GM18858 (cell line): ENCODE measurements around the gene RAB31.
"Not testable (repeated sequence)": the region's sequence is repeated elsewhere in the genome, so short reads cannot be mapped to it uniquely, and the experiment has no call there.

Experiments used
- ATAC-seq: cut with Tn5 transposase; IDR thresholded peaks from one replicate; pipeline ENCODE4 v1.9.1; 2021; ENCODE audit not compliant: unreplicated experiment

RAB31 gene

DNA sequence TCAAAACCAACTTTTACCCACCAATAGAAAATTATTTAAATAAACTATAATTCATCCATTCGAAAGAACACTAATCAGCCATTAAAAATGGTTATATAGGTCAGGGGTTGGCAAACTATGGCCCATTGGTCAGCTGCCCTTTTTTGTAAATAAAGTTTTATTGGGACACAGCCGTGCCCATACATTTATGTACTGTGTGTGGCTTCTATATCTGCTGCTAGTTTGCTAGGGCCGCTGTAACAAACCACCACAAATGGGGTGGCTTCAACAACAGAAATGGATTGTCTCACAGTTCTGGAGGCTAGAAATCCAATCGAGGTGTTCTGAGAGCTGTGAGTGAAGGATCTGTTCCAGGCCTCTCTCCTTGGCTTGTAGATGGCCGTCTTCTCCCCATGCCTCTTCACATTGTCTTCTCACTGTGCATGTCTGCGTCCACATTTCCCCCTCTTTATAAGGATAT, 170.7 kb downstream of the RAB31 start:
- ATAC-seq, result no peak

DNA sequence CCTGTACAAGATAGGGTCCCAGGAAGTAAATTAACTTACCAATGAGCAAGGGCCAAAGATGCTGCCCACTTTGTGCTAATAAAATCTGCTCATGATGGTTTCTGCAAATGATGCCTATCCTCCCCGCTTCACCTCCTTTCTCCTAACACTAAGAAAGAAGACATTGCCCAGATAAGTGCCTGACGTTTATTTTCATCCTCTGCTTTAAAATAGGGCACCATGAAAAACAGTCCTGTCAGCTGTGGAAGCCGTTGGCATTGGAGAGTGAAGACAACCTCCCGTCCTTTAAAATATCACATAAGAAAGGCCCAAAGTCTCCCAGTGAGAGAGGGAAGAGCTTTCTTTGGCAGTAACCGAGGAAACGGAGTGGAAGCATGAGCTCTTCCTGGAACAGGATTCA, 176.0 kb downstream of the RAB31 start:
- ATAC-seq, result no peak

DNA sequence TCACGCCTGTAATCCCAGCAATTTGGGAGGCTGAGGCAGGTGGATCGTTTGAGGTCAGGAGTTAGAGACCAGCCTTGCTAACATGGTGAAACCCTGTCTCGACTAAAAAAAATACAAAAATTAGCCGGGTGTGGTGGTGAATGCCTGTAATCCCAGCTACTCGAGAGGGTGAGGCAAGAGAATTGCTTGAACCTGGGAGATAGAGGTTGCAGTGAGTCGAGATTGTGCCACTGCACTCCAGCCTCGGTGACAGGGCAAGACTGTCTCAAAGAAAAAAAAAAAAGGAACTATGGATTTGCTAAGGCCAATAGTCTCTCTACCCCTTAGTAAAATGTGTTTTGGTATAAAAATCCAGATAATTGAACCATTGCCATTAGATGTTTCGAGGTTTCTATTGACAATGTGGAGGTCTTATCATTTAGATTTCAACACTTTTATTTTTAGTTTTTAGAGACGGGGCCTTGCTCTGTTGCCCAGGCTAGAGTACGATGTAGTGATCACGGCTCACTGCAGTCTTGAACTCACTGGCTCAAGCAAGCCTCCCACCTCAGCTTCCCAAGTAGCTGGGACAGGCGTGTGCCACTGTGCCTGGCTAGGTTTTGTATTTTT, 176.5 kb downstream of the RAB31 start:
- no peak for ATAC-seq

DNA sequence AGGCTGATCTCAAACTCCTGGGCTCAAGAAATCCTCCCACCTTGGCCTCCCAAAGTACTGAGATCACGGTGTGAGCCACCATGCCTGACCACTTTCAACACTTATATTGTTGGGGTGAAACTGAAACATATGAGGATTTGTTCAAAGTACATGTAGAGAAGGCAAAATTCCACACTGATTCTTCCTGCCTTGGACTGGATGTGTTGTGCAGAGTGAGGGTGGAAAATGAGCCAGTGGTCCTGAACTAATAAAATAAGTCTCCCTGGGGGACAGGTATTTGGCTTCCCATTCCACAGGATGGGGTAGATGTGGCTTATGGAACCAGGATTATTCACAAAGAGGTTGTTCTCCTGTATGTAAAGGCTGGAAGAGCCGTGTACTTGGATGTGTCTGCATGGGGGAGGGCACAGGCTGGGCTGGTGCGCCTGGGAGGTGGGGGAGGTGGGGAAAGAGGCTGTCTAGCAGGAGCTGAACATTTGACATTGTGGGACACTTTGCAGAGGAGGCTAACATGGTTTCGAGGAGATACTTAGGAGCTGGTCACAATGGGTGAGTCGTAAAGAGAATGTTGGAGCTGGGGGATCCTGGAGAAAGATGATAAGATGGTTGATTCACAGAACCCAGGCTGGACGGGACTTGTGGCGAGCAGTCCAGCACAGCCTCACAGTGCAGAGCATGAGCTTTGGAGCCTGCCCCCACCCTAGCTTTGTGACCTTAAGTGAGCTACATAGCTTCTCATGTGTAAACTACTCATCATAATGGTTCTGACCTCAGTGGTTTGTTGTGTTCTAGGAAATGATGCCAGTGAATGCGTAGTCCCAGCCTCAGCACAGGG, 177.3 kb downstream of the RAB31 start, which contains the start of gene TXNDC2:
Gene TXNDC2 (plus strand): TSS at position 804 of the 835 bp plus-strand sequence. CDS start 708 bp downstream, outside the sequence.
- ATAC-seq, result no peak

DNA sequence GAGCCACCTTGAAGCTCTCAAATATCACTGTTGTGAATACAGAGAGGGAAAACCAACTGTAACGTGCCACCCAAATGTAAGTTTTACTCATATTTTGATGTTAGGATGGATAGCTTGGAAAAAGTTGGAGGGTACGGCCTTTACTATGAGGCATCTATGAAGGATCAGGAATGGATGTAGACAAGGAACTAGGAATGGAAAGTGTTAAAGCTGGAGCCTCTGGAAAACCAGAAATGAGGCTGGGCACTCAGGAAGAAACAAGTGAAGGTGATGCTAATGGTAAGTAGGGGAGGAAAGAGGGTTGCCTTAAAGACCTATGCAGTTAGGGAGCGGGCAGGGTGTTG, 177.9 kb downstream of the RAB31 start:
- no peak for ATAC-seq

DNA sequence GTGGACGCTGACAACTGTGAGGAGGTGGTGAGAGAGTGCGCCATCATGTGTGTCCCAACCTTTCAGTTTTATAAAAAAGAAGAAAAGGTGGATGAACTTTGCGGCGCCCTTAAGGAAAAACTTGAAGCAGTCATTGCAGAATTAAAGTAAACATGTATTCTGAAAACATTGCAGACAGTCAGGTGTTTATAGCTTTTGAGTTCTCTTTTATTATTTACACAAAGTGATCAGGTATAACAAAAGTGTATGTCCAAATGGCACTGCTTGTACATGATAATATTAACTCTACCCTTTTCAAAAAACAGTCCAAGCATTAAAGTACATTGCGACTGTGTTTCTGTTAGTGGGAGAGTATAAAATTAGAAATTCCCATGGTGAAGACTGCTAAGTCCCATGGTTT, 179.9 kb downstream of the RAB31 start:
- no peak for ATAC-seq

DNA sequence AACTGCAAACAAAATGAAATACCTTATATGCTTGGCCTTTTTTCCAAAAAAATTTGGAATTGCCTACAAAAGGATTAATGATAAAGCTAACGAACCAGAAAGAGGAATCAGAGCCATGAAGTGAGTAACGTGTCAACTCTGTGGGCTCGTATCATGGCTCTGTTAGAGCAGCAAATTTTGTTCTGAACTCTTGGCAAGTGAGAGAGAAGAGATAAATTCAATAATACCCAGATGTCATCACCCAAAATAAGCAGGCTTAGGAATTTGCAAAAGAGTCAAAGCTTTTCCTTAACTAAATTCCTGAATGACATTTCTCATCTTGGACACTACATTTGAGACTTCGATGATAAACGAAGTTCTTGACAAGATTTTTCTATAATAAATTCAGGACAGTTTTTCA, 182.1 kb downstream of the RAB31 start:
- ATAC-seq, result no peak

DNA sequence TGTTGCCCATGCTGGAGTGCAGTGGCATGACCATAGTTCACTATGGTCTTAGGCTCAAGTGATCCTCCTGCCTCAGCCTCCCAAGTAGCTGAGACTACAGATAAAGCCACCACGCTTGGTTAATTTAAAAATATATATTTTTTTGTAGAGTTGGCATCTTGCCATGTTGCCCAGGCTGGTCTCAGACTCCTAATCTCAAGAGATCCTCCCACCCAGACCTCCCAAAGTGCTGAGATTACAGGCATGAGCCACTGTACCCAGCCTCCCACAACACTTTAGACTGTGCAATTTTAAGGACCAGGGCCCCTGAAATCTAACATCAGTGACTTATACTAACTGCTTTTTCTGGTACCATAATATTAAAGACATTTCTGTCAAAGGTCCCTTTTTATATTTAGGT, 182.9 kb downstream of the RAB31 start:
- ATAC-seq, result no peak

DNA sequence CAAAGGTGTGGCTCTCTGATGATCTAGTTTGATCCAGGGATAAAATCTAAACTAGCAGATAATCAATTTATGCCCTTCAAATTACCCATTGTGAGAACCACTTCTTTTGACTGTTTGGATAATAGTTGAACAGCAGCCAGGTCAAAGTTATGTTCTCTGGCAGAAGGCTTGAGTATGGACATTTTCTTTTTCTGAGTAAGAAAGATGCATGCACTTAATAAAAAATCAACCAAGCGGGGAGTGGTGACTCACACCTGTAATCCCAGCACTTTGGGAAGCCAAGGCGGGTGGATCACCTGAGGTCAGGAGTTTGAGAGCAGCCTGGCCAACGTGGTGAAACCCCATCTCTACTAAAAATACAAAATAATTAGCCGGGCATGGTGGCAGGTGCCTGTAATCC, 183.4 kb downstream of the RAB31 start:
- not testable (repeated sequence) for ATAC-seq

DNA sequence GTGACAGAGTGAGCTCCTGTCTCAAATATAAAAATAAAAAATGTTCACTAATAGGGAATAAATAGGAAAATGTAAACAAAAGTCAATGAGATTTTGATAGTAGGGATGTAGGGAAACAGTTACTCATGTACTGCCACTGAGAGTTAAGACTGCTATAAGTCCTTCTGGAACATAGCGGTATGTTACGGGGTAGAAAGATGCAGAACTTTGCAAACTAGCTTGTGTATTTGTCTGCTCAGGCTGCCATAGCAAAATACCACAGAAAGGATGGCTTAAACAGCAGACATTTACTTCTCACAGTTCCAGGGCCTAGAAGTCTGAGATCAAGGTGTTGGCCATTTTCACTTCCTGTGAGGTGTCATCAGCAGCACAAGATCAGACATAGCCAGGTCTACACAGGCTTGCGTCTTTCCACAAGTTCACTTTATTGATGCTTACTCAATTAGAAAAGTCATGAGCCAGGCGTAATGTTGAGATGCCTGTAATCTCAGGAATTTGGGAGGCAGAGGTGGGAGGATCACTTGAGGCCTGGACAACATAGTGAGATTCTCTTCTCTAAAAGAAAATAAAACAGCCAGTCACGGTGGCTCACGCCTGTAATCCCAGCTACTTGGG, 186.5 kb downstream of the RAB31 start:
- ATAC-seq, result no peak

DNA sequence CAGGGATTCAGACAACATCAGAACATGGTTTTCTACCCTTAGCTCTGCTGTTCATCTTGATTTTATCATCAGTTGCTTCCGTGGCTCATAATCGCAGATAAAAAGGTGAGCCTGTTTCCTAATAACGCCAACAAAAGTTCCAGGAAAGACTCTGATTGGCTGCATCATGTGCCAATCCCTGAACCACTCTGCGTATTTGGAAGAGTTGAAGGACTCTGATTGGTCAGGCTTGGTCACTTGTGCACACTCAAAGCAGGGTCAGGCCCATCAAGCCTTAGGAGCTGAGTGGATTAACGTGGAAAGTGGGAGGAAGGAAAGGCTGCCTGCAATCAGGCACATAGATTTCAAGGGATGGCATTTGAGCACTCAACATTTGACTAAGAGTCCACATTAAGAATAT, 189.0 kb downstream of the RAB31 start:
- ATAC-seq, result no peak

DNA sequence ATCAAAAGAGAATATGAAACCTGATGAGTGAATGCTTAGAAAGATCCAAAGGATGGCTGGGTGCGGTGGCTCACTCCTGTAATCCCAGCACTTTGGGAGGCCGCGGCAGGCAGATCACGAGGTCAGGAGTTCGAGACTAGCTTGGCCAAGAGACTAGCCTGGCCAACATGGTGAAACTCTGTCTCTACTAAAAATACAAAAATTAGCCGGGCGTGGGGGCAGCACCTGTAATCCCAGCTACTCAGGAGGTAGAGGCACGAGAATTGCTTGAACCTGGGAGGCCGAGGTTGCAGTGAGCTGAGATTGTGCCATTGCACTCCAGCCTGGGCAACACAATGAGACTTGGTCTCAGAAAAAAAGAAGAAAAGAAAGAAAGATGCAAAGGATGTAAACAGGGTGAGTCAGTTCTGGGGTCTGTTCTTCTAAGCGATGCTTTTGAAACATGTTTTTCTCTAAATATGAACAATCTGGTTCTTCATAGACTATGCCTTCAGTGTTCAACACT, 189.7 kb downstream of the RAB31 start:
- ATAC-seq, result not testable (repeated sequence)

DNA sequence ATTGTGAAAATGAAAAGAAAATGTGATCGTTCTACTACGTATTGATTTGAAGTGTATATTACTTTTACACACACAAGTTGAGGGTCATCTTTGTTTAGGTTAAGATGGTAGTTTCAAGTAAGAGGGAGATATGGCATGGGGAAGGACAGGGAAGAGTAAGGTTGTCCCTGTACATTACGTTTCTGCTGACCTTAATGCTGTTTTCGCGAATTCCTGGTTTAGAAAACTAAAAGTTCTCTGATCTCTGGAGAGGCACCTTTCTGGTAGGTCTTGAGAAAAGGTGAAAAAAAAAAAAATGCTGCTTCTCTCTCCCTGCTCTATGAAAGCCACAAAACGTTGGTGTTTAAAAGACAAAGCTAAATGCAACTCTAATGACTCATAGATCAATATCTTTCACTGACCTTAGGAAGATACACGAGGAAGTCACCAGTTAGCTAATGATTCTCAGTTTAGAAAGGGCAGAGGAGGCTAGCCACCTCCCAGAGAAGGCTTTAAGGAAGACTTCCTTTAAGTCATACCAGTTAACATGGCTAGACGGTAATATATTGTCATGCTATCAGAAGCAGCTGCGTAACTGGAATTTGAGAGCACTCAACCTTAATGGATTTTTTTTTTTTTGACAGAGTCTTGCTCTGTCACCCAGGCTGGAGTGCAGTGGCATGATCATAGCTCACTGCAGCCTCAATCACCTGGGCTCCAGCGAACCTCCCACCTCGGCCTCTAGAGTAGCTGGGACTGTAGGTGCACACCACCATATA, 190.9 kb downstream of the RAB31 start:
- no peak for ATAC-seq

DNA sequence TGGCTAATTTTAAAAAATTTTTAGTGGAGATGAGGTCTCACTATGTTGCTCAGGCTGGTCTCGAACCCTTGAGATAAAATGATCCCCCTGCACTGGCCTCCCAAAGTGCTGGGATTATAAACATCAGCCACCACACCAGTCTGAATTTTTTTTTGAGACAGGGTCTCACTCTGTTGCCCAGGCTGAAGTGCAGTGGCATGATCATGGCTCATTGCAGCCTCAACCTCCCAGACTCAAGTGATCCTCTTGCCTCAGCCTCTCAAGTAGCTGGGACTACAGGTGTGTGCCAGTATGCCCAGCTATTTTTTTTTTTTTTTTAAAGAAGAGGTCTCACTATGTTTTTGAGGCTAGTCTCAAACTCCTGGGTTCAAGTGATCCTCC, 191.4 kb downstream of the RAB31 start:
- ATAC-seq, result not testable (repeated sequence)

DNA sequence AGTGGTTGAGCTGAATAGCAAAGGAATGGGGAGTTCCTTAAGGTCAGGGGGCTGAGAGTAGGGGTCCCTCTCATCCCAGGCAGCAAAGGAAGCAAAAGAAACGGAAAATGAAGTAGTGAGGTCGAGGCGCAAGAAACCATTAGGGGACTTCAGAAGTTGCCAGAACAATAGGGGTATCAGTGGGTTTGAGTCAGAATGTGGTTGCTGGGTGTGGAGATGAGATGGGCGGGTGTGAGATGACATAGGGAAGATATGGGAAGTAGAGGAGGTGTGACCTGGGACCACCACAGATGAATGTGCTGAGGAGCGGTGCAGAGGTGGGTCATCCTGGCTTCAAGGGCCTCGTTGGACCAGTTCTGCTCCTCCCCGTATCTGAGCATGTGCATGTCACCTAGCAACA, 192.6 kb downstream of the RAB31 start:
- ATAC-seq, result no peak

DNA sequence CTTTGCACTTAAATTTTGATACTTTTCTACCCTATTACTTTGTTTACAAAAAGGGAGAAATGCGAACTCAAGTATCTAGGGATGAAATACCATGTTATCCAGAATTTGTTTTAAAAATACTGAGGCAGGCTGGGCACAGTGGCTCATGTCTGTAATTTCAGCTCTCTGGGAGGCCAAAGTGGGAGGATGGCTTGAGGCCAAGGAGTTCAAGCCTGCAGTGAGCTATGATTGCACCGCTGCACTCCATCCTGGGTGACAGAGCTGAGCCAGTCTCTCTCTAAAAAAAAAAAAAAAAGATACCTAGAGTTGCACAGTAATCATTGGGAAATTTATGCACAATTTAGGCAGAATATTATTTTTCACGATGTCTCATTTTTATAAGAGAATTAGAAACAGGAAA, 193.3 kb downstream of the RAB31 start:
- no peak for ATAC-seq

DNA sequence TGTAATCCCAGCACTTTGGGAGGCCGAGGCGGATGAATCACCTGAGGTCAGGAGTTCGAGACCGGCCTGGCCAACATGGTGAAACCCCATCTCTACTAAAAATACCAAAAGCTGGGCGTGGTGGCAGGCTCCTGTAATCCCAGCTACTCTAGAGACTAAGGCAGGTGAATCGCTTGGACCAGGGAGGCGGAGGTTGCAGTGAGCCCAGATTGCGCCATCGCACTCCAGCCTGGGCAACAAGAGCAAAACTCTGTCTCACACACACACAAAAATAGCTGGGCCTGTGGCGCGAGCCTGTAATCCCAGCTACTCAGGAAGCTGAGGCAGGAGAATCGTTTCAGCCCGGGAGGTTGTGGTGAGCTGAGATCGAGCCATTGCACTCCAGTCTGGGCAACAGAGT, 194.2 kb downstream of the RAB31 start:
- not testable (repeated sequence) for ATAC-seq

DNA sequence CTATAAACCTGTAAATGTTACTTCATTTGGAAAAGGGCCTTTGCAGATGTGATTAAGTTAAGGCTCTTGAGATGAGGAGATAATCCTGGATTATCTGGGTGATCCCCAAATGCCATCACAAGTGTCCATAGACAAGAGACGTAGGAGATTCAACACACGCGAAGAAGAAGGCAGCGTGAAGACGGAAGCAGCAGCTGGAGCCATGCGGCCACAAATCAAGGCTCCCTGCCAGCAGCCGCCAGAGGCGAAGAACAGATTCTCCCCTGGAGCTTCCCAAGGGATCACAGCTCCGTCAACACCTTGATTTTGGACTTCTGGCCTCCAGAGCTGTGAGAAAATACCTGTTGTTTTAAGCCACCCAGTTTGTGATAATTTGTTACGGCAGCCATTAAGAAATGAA, 194.7 kb downstream of the RAB31 start:
- no peak for ATAC-seq

DNA sequence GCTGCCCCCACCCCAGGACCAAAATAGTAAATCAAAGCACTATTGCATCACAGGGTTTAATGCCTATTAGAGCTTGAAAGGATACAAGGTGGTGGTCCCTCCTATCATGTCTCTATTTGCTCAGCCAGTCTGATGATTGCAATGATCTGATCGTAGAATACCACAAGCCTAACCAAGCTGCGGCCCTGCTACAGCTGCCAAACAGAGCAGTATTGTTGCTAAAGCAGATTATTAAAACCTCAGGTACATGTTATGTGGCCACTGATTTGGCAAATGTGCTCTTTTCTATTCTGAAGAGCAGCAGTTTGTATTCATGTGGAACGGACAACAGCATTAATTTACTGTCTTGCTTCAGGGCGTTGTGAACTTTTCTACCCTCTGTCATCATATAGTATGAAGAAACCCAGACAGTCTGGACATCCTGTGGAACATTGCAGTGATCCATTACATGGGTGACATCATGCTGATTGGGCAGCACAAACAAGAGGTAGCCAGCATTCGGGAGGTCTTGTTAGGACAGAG, 197.4 kb downstream of the RAB31 start:
- ATAC-seq, result no peak

DNA sequence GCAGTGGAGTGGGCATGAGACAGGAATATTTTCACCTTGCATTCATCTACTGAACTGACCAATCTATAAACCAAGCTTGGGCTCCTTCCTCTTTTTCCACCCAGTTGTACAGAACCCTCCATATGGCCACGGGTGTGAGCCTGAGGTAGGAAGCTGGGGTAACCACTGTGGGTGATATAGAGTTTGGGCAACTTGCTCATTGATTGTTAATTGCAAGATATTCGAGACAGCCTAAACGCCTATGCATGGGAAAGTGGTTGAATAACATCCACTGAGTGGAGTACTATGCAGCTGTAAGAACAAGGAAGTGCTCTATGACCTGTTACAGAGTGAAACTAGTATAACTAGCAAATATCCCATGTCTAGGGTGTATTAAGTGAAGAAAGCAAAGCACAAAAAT, 198.4 kb downstream of the RAB31 start:
- no peak for ATAC-seq

DNA sequence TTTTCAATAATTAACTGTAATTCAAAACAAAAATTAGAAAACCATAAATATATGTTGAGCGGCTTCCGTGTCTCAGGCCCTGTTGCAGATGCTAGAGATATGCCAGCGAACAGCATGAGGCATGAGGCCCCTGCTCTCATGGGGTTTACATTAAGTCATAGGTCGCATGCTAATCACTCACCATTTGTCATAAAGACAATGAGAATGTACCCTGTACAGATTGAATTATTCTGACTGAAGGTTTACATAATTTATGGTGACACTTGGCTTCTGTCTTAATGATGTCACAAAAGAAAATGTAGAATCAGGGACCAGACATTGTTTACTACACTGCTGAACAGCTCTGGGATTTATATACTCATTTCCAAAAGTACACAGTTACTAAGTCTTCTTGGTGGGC, 199.8 kb downstream of the RAB31 start:
- no peak for ATAC-seq
